SK-N-SH treated with all-trans-retinoic acid at 6 μM for 48 hours (cell line): ENCODE results near the gene EAF1.

ENCODE experiments used
- ARNTL ChIP-seq: fragments of 450-650 bp; formaldehyde crosslinking; IDR thresholded peaks from 2 replicates; pipeline ENCODE4 v1.5.0; 2020; ENCODE audit warnings: low read depth, mild to moderate bottlenecking, moderate library complexity, borderline replicate concordance
- ESRRG ChIP-seq: fragments of 250-450 bp; sonication (Bioruptor Pico); IDR thresholded peaks from 2 replicates; pipeline ENCODE4 v1.6.1; 2021; ENCODE audit warnings: mild to moderate bottlenecking
- GLIS3 ChIP-seq: fragments of 250-450 bp; sonication (Bioruptor Pico); IDR thresholded peaks from 2 replicates; pipeline ENCODE4 v1.5.0; 2020; ENCODE audit warnings: mild to moderate bottlenecking, moderate library complexity
- TCF4 ChIP-seq: fragments of 250-450 bp; sonication (Bioruptor Pico); IDR thresholded peaks from 2 replicates; pipeline ENCODE4 v1.8.0; 2021; ENCODE audit warnings: mild to moderate bottlenecking, moderate library complexity, borderline replicate concordance
- TOX ChIP-seq: fragments of 250-450 bp; sonication (Bioruptor Pico); IDR thresholded peaks from 2 replicates; pipeline ENCODE4 v1.8.0; 2021; ENCODE audit warnings: mild to moderate bottlenecking, moderate library complexity, borderline replicate concordance
- TSHZ2 ChIP-seq: fragments of 250-450 bp; sonication (Bioruptor Pico); IDR thresholded peaks from 2 replicates; pipeline ENCODE4 v1.5.0; 2020; ENCODE audit warnings: mild to moderate bottlenecking, moderate library complexity
- ZC3H10 ChIP-seq: fragments of 250-450 bp; sonication (Bioruptor Pico); IDR thresholded peaks from 2 replicates; pipeline ENCODE4 v1.5.1; 2021; ENCODE audit warnings: mild to moderate bottlenecking, moderate library complexity
- ZFP3 ChIP-seq: fragments of 250-450 bp; sonication (Bioruptor Pico); IDR thresholded peaks from 2 replicates; pipeline ENCODE4 v1.5.0; 2020; ENCODE audit warnings: mild to moderate bottlenecking, moderate library complexity
- ZFP30 ChIP-seq: fragments of 450-650 bp; formaldehyde crosslinking; IDR thresholded peaks from 2 replicates; pipeline ENCODE4 v1.5.0; 2022; ENCODE audit warnings: mild to moderate bottlenecking, moderate library complexity
- ZNF565 ChIP-seq: fragments of 450-650 bp; formaldehyde crosslinking; conservative IDR thresholded peaks from 2 replicates; pipeline ENCODE4 v1.5.0; 2020; ENCODE audit warnings: low read depth, mild to moderate bottlenecking, moderate library complexity
- ZNF8 ChIP-seq: fragments of 450-650 bp; formaldehyde crosslinking; IDR thresholded peaks from 2 replicates; pipeline ENCODE4 v1.5.0; 2020; ENCODE audit warnings: mild to moderate bottlenecking, moderate library complexity
- TF ChIP-seq, protein P1 (sequence below): fragments of 250-450 bp; sonication (Bioruptor Pico); IDR thresholded peaks from 2 replicates; pipeline ENCODE4 v1.8.0; 2021; ENCODE audit warnings: low read depth, mild to moderate bottlenecking, moderate library complexity, borderline replicate concordance
- TF ChIP-seq, protein P2 (sequence below): fragments of 250-450 bp; sonication (Bioruptor Pico); IDR thresholded peaks from 2 replicates; pipeline ENCODE4 v1.5.1; 2020; ENCODE audit warnings: low read depth, mild to moderate bottlenecking, moderate library complexity

- TF ChIP-seq ZFP30 (CRISPR knock-in tag) = no peak
- no peak for TF ChIP-seq ZNF8 (CRISPR knock-in tag)
- TF ChIP-seq ZC3H10 (CRISPR knock-in tag) = no peak
- TF ChIP-seq TOX = no peak
- no peak for TF ChIP-seq TSHZ2 (CRISPR knock-in tag)
- TF ChIP-seq, protein P1, sequence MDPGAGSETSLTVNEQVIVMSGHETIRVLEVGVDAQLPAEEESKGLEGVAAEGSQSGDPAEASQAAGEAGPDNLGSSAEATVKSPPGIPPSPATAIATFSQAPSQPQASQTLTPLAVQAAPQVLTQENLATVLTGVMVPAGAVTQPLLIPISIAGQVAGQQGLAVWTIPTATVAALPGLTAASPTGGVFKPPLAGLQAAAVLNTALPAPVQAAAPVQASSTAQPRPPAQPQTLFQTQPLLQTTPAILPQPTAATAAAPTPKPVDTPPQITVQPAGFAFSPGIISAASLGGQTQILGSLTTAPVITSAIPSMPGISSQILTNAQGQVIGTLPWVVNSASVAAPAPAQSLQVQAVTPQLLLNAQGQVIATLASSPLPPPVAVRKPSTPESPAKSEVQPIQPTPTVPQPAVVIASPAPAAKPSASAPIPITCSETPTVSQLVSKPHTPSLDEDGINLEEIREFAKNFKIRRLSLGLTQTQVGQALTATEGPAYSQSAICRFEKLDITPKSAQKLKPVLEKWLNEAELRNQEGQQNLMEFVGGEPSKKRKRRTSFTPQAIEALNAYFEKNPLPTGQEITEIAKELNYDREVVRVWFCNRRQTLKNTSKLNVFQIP (CRISPR knock-in tag) = no peak
- TF ChIP-seq, protein P2, sequence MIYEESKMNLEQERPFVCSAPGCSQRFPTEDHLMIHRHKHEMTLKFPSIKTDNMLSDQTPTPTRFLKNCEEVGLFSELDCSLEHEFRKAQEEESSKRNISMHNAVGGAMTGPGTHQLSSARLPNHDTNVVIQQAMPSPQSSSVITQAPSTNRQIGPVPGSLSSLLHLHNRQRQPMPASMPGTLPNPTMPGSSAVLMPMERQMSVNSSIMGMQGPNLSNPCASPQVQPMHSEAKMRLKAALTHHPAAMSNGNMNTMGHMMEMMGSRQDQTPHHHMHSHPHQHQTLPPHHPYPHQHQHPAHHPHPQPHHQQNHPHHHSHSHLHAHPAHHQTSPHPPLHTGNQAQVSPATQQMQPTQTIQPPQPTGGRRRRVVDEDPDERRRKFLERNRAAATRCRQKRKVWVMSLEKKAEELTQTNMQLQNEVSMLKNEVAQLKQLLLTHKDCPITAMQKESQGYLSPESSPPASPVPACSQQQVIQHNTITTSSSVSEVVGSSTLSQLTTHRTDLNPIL (CRISPR knock-in tag) = no peak
- no peak for TF ChIP-seq ESRRG
- no peak for TF ChIP-seq ZFP3 (CRISPR knock-in tag)
- no peak for TF ChIP-seq GLIS3 (CRISPR knock-in tag)
- no peak for TF ChIP-seq TCF4
- no peak for TF ChIP-seq ZNF565 (CRISPR knock-in tag)
- no peak for TF ChIP-seq ARNTL (CRISPR knock-in tag)
These were observed 26.1 kb downstream of the EAF1 start for GRCh38 chr3:15453501-15453900.
